ENCODE results near the gene LHCGR. TPM values are rescaled to one million over a fixed set of nuclear protein-coding genes. Genes with fewer than 3 reads are reported as not detected.
A peak's percentile ranks its signal among the peaks of the same experiment; 100 is the strongest.
"Not testable (repeated sequence)": the region's sequence is repeated elsewhere in the genome, so short reads cannot be mapped to it uniquely, and the experiment has no call there.

Gene LHCGR
- polyA plus RNA-seq, 12 donors: 0.16 to 0.48 (median 0.22) TPM; not detected in 5

GRCh38 chr2:48709096-48710034, 46.2 kb downstream of the LHCGR start:
- no peak for DNase-seq

- DNase-seq: no peak
Observed at GRCh38 chr2:48707466-48707865, 48.1 kb downstream of the LHCGR start.

- DNase-seq: not testable (repeated sequence)
Observed at GRCh38 chr2:48703621-48704020, 51.9 kb downstream of the LHCGR start.

GRCh38 chr2:48699348-48699930, 56.1 kb downstream of the LHCGR start:
- DNase-seq: no peak

GRCh38 chr2:48696881-48697280, 58.6 kb downstream of the LHCGR start:
- no peak for DNase-seq

GRCh38 chr2:48695991-48696390, 59.5 kb downstream of the LHCGR start:
- DNase-seq: no peak

GRCh38 chr2:48694149-48694548, 61.4 kb downstream of the LHCGR start:
- no peak for DNase-seq

- no peak for DNase-seq
Observed at GRCh38 chr2:48693645-48694044, 61.9 kb downstream of the LHCGR start.

GRCh38 chr2:48693066-48693465, 62.5 kb downstream of the LHCGR start:
- DNase-seq: no peak

GRCh38 chr2:48691935-48692691, 63.4 kb downstream of the LHCGR start:
- no peak for DNase-seq

GRCh38 chr2:48685126-48685525, 70.4 kb downstream of the LHCGR start:
- no peak for DNase-seq

GRCh38 chr2:48677450-48677849, 78.1 kb downstream of the LHCGR start:
- no peak for DNase-seq

- DNase-seq: no peak
Observed at GRCh38 chr2:48674933-48675332, 80.6 kb downstream of the LHCGR start.

GRCh38 chr2:48673581-48673980, 81.9 kb downstream of the LHCGR start:
- no peak for DNase-seq

GRCh38 chr2:48668992-48669391, 86.5 kb downstream of the LHCGR start:
- DNase-seq: no peak

- DNase-seq: peak; percentile 61
Observed at GRCh38 chr2:48651158-48651790, 104.2 kb downstream of the LHCGR start.

- no peak for DNase-seq
Observed at GRCh38 chr2:48638261-48638660, 117.3 kb downstream of the LHCGR start.

Other genes with a start within 250 kb of the LHCGR start
- gene STON1, start 225.6 kb downstream of the LHCGR start, polyA plus RNA-seq (ENCODE audit: insufficient read length in 12 of 12): 10 to 100 TPM in 8 of 12 donors, 1 to 10 TPM in 3, not detected in 1; 8.8 to 37.1 (median 11.8) TPM
- under 1 TPM in 5 of 12 donors, not detected in 7; 0.30 to 0.97 (median 0.50) TPM for gene GTF2A1L, start 137.9 kb downstream of the LHCGR start, polyA plus RNA-seq (ENCODE audit: insufficient read length in 12 of 12)